GM18498 (cell line): Measurements from ENCODE around the gene UNC45A.
"Not testable (repeated sequence)": the region's sequence is repeated elsewhere in the genome, so short reads cannot be mapped to it uniquely, and the experiment has no call there.

ENCODE experiments used
- ATAC-seq: cut with Tn5 transposase; IDR thresholded peaks from one replicate; pipeline ENCODE4 v1.9.1; 2021; ENCODE audit warnings: mild to moderate bottlenecking, moderate library complexity; ENCODE audit not compliant: unreplicated experiment

Gene UNC45A

DNA sequence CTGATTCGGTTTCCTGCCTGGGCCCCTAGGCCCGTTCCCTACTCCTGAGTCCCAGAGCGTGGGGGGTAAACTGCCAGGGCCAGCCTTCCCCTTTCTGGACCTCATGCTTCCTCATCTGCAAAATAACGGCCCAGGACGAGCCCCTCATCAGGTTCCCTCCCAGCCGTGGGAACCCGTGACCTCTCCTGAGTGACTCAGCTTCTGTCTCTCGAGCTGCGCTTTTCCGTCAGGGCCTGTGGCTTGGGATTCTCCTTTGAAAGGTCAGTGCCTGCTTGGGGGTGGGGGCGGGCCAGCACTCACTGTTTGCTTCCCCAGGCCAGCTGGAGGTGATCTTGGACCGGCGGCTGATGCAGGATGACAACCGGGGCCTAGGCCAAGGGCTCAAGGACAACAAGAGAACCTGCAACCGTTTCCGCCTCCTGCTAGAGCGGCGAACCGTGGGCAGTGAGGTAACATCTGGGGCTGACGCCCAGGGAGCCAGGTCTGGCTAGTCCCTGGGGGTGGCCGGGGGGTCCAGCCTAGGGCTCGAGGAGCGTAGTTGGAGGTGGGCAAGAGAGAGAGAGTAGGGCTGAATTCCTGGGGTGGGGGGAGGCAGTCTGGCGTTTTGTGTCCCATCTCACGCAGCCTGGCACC, 19.2 kb upstream of the UNC45A start:
- ATAC-seq, result no peak

DNA sequence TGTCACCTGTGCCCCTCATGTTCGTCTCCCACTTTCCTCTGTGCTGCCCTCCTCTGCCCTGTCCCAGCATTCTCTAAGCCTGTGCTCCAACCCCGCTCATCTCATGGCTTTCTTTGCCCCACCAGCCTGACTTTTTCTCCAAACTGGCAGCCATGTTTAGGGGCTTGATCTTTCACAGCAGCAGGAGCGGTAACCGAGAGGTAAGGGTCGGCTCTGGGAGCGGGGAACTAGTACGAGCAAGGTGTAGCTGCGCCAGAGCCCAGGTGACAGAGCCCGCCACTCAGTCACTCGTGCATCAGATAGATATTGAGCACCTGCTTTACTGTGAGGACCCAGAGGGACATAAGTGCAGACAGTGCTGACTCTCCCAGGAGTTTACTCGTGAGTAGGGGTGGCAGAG, 18.6 kb upstream of the UNC45A start:
- no peak for ATAC-seq

DNA sequence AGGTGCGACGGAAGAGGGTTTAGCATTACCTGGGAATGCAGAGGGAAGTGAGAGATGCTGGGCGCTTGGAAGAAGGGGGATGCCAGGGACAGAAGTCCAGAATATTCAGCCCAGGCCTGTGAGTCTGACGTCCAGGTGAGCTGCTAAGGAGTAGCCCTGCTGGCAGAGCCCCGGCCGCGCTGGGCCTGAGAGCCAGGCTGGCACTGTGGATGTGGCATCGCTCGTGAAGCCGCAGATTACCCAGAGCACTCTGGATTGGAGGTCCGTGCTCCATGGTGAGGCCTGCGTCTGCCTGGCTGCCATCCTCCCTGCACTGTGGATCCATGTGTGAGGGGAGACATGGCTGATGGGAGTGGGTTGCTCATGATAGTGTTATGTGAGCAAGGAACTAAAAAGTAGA, 17.5 kb upstream of the UNC45A start:
- ATAC-seq, result no peak

DNA sequence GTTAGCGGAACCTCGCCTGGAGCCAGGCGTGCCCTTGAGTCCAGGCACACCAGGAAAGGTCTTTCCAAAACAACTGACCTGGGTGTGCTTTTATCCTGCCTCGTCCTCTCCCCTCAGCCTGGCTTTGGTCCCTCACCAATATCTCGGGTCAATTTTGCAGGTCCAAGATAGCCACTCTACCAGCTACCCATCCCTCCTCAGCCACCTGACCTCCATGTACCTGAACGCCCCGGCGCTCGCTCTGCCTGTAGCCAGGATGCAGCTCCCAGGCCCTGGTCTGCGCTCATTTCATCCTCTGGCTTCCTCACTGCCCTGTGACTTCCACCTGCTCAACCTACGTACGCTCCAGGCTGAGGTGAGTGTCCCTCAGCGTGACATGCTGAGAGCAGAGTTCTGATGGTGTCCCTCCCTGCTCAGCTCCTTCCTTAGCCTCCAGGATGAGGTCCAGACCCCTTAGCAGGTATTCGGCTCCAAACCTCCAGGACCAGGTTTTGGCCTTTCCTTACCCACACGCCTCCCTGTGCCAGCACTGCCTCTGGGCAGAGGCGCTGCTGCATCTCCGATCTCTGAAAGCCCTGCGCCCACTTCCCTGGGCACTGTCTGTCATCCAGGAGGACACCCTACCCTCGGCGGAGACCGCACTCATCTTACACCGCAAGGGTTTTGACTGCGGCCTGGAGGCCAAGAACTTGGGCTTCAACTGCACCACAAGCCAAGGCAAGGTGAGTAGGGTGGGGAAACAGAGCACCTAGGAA, 16.9 kb upstream of the UNC45A start:
- ATAC-seq, result no peak

DNA sequence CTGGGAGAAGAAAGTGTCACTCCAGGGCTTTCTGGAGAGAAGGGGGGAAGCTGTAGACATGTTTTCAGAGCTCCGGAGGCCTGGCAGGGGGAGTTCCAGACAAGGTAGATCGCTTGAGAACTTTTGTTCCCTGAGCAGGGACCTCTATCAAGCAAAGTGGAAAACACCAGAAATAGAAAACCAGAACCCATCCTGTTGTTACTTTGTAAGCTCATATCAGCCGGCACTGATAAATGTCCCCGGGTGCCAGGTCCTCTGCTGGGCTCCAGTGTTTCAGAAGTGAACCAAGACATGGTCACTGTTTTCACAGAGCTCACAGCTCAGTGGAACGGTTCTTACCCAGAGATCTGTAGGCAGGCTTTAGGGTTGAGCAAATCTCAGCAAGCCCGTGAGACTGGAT, 16.2 kb upstream of the UNC45A start:
- ATAC-seq, result no peak

DNA sequence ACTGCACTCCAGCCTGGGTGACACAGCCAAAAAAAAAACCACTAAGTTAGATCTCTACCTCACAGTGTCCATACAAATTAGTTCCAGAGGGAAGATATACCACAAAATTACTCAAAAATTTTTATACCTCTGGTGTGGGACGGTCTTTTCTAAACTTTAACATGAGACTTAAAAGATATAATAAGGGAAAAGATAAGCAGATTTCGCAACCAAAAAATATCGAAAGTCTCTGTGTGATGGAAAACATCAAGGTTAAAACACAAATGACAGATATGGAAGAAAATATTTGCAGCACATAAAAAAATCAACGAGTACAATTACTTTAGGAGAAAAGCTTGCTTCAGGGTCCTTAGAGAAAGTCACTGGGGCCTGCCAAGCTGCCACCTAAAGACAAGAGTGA, 13.2 kb upstream of the UNC45A start:
- no peak for ATAC-seq

DNA sequence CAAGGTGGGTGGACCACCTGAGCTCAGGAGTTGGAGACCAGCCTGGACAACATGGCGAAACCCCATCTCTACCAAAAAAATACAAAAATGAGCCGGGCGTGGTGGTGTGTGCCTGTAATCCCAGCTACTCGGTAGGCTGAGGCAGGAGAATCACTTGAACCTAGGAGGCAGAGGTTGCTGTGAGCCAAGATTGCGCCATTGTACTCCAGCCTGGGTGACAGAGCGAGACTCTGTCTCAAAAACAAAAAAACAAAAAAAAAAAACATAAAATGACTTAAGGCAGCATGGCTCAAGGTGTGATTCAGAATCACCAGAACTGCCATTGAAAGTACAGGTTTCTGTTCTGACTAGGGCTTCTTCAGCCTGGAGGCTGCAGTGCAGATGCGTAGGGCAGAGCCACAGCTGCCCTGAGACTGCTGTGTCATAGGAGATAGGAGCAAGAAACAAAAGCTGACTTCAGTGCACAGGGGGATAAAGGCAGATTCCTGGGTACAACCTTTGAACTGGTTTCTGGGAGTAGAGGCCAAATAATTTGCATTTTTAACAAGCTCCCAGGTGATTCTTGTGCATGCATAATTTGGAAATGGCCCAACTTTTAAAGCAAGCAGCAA, 12.3 kb upstream of the UNC45A start:
- ATAC-seq, result peak; percentile 90

DNA sequence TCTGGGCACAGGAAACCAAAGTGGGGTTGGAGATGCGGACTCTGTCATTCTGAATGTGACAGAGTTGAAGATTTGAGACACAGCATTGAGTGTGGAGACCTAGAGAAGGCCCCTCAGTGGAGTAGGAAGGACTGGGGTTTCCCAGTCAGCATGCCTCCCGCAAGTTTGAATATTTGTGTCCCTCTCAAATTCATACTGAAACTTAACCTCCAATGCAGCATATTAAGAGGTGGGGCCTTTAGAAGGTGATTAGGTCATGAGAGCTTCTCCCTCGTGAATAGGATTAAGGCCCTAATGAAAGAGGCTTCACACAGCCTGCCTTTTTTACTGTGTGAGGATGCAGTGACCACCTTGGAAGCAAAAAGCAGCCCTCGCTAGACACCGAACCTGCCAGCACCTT, 10.7 kb upstream of the UNC45A start:
- no peak for ATAC-seq

DNA sequence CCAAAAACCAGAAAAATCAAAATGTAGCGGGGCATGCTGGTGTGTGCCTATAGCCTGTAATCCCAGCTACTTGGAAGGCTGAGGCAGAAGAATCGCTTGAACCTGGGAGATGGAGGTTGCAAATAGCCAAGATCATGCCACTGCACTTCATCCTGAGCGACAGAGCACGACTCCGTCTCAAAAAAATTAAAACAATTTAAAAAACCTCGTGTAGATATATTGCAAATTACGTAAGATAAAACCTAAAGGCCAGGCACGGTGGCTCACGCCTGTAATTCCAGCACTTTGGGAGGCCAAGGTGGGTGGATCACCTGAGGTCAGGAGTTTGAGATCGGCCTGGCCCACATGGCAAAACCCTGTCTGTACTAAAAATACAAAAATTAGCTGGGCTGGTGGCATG, 8.3 kb upstream of the UNC45A start:
- ATAC-seq, result not testable (repeated sequence)

DNA sequence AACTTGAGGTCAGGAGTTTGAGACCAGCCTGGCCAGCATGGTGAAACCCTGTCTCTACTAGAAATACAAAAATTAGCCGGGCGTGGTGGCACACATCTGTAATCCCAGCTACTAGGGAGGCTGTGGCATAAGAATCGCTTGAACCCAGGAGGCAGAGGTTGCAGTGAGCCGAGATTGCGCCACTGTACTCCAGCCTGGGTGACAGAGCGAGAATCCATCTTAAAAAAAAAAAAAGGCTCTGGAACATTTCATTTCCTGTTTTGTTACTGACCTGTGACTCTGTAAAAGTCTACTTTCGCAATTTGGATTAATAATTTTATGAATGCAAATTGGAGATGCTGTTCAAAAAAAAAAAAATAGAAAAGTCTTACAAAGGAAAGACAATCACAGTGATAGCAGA, 7.0 kb upstream of the UNC45A start:
- ATAC-seq, result not testable (repeated sequence)

DNA sequence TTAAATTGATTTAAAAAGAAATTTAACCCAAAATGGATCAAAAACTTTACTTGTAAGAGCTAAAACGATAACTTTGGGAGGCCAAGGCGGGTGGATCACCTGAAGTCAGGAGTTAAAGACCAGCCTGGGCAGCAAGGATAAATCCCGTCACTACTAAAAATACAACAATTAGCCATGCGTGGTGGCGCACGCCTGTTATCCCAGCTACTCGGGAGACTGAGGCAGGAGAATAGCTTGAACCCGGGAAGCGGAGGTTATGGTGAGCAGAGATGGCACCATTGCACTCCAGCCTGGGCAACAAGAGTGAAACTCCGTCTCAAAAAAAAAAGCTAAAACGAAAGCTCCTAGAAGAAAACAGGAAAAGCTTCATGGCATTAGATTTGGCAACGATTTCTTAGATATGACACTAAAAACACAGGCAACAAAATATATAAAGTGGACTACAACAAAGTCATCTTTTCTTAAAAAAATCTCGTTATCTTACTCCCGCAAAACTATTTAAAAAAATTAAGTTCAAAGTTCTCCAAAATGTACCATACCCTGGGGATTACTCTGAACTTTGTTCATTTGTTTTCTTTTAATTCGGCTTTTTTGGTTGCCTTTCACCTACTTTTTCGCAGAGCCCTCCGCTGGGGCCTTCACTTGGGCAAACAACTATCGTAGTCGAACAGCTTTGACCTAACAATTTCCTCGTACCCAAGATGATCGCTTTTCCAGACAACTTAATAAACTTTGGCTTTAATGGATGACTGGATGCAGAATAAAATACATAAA, 5.7 kb upstream of the UNC45A start:
- no peak for ATAC-seq

DNA sequence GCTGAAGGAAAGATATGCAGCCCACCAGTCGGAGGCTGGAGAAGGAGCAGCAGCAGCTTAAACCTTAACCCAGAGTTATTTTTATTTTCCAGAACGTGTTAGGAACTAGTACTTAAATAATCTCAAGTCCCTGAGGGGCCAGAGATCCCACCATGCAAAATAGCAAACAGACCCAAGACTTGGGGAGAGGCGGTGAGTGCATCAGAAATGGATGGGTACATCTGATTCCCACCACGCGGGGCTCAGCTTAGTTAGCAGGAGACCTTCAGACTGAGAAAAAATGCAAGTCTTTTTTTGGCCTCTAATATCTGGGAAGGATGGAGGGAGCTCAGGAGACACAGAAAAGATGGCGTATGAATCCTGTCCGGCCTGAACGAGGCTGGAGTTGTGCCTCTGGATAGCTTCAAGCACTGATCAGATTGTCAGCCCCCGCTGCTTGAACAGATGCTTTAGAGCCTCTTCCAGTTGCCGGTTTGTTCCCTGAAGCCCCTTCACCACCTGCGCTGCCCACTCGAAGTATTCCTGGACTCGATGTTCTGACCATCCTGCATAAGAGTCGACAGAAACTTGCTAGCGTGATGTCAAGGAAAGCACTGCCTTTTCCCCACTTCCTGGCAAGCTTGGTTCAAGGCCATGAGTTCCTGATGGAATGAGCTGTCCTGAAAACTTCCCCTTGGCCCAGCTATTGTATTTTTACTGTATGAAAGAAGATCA, 4.1 kb upstream of the UNC45A start:
- no peak for ATAC-seq

DNA sequence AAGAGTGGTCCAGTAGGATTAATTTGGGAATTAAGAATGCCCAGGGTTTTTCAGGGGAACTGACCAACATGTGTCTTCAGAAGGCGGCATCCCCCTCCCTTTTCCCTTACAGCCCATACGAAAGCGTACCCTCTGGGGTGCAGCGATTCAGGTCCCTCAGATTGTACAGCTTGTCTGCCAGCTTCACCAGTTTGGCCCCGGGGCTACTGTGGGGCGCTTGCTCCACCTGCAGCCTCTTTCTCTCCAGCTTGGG, 3.6 kb upstream of the UNC45A start:
- no peak for ATAC-seq

DNA sequence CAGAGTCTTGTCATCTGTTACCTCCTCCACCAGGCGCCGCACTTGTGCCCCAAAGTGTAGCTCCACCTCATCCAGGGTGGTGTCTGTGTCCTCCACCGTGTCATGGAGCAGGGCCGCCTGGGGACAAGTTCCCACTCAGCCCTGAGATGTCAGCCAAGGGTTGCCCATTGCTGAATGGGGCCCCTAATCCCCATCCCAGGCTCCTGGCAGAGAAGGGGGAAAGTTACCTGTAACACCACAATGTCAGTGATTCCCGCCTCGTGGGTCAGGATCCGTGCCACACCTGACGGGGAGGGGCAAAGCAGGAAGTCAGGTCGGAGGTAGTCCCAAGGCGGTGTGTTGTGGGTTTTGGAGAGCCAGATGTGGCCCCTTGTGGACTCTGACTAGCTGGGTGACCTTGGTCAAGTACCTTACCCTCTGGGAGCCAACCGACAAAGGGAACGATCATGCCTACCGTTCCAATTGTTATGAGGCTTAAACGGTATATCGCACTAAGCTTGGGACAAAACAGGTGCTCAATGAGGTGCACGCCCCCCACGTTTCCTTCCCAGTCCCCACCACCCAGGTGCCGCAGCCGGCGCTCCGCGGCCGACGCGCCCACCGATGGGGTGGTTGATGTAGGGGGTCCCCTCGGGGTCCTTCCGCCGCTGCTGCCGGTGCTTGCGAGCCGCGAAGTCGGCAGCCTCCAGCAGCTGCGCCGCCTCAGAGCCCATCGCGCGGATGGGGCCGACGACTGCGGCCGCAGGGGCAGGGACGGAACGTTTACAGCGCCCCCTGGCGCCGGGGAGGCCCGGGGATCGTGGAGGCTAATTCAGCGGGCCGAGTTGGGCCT, 3.0 kb upstream of the UNC45A start, which contains the start of gene HDDC3:
HDDC3 (minus strand) TSS at position 722 of the 832 bp plus-strand sequence; CDS start at position 713, 9 bp downstream.
- peak; percentile 45 for ATAC-seq

DNA sequence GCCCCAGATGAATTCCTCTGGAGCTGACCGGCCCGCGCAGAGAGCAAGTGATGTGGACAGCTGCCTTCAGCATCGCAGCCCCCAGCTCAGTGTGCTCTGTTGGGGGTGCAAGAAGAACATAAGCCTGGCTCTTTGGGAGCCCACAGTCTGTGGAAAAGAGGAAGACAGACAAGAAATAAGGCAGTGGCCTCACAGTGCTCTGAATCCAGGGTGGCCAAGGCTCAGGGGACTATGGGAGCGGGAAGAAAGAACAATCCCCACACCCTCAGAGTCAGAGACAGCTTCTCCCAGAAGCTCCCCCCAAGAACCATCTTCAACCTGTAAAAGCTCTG, 2.5 kb upstream of the UNC45A start:
- no peak for ATAC-seq

DNA sequence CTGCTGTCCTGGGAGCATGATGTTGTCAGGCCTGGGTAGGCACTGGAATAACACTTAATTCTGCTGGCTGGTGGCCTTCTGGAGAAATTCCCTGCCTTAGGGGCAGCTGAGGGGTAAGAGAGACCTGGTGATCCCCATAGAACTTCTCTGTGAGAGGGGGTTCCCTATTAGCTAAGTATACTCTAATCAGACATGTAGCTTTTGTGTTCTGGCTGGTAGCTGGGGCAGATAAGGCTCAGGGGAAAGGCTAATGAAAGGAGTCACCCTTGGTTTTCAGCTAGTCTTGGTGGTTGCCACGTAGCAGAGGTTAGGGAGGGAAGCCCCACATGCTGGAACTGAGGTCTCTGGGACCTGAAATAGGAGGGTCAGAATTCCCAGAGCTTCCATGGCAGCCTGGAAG, 1.8 kb upstream of the UNC45A start:
- no peak for ATAC-seq

DNA sequence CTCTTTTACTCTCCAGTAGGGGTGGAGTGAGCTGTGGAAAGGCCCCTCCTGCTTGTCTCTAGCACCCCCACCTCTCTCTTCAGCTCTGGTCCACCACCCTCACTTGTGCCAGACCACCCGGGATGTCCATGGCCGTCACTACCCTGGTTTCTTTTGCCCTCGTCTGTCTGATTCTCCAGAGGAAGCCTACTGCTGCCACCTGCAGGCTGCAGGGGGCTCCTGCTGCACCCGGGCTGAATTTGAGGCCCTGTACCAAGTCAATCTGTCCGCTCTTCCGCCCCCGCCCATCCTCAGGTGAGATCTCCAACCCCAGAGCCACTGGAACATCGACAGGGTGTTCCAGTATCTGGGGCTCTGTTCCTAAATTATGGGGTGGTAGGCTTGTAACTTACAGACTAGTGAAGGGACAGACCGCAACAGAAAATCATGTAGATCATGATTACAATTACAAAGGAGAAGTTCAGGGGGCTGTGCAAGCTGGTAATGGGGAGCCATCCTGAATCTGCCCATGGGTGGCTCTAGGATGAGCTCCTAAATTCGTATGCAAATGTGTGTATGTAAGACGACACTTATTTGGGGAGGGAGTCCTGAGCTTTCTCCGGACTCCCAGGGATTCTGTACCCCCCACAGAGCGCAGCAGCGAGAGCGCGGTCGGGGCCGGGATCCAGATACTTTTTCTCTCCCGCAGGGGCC, 683 bp upstream of the UNC45A start:
- ATAC-seq, result peak; percentile 39

DNA sequence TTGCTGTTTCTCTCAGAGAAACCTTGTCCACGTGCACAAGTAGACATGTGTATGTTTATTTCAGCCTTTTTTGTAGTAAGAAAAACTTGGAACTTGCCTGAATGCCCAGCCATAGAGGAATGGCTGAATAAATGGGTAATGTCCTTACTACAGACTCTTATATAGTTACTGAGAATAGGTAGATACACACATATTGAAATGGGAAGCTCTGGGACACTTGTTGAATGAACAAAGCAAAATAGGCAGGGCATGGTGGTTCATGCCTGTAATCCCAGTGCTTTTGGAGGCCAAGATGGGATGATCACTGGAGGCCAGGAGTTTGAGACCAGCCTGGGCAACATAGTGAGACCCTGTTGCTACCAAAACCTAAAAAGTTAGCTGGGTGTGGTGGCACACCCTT, 1.7 kb downstream of the UNC45A start:
- ATAC-seq, result no peak

DNA sequence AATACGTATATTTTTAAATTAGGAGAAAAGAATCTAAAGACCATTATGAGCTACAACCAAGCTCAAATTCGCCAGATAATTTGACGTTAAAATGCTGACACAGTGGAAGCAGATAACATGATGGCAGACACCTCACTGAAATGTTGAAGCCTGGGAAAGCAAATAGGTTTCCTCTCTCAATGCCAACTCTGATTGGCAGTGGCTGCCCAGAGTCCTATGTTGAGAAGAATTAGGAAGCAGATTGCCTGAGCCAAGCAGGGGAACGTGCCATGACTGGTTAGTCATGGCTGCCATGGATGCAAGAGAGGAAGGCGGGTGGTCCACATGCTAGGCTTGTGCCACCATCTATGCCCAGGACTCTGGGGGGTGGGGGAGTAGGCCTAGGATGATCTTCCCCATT, 3.2 kb downstream of the UNC45A start:
- no peak for ATAC-seq

DNA sequence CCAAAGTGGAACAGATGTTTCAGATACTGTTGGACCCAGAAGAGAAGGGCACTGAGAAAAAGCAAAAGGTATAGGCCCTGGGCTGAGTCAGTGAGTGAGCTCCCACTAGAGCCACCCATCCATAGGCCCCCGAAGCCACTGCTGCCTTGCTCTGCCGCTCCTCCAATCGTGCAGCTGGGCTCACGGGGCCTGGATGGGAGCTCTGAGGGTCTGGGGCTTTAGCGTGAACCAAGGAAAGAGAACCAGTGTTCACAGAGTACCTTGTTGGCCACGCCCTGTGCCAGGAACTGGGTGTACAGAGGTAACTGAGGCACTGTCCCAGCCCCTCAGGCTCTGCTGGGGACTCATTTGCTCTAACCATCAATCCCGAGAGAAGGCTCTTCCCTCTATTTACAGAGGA, 4.7 kb downstream of the UNC45A start:
- no peak for ATAC-seq
